Nephron progenitor cell (in vitro differentiated cells): ENCODE measurements around the gene CCDC121.

Source experiments
- DNase-seq: peaks from one replicate; pipeline ENCODE4 v3.0.0; 2021
- H3K27ac Mint-ChIP-seq: 2 replicates; pipeline ENCODE4 v1.8.0; 2021; ENCODE audit warnings: mild to moderate bottlenecking, moderate library complexity, mixed read lengths
- H3K27me3 Mint-ChIP-seq: 2 replicates; pipeline ENCODE4 v1.8.0; 2021; ENCODE audit warnings: mild to moderate bottlenecking, low read depth, mixed read lengths; ENCODE audit not compliant: poor library complexity
- H3K36me3 Mint-ChIP-seq: 2 replicates; pipeline ENCODE4 v1.8.0; 2021; ENCODE audit warnings: low read depth, mixed read lengths
- H3K4me1 Mint-ChIP-seq: 2 replicates; pipeline ENCODE4 v1.8.0; 2021; ENCODE audit warnings: mixed read lengths
- H3K4me3 Mint-ChIP-seq: 2 replicates; pipeline ENCODE4 v1.8.0; 2021; ENCODE audit warnings: mild to moderate bottlenecking, moderate library complexity, mixed read lengths
- H3K9me3 Mint-ChIP-seq: 2 replicates; pipeline ENCODE4 v1.8.0; 2021; ENCODE audit warnings: mild to moderate bottlenecking, moderate library complexity, mixed read lengths
- TF ChIP-seq, protein P1 (sequence below): fragments of 200-600 bp; sonication (generic); IDR thresholded peaks from 2 replicates; pipeline ENCODE4 v1.5.0; 2021; ENCODE audit warnings: antibody characterized with exemption

Gene CCDC121

DNA sequence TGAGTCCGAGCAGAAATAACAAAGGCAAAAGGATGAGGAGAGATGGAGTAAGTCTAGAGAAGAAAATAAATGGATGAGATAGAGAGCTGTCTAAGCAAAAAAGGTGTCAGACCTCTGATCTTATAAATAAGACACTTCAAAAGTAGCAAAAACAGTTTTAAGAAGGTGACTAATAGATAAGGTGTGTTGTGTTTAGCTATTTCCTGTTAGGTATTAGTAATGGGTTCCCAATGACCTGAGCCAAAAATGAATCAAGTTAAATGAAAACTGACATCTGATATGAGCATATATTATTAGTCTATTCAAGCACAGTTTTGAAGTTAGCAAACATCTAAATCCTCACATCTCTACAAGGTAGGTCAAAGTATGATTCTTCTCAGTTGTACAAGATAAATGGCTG, 24.0 kb upstream of the CCDC121 start:
- TF ChIP-seq, protein P1, sequence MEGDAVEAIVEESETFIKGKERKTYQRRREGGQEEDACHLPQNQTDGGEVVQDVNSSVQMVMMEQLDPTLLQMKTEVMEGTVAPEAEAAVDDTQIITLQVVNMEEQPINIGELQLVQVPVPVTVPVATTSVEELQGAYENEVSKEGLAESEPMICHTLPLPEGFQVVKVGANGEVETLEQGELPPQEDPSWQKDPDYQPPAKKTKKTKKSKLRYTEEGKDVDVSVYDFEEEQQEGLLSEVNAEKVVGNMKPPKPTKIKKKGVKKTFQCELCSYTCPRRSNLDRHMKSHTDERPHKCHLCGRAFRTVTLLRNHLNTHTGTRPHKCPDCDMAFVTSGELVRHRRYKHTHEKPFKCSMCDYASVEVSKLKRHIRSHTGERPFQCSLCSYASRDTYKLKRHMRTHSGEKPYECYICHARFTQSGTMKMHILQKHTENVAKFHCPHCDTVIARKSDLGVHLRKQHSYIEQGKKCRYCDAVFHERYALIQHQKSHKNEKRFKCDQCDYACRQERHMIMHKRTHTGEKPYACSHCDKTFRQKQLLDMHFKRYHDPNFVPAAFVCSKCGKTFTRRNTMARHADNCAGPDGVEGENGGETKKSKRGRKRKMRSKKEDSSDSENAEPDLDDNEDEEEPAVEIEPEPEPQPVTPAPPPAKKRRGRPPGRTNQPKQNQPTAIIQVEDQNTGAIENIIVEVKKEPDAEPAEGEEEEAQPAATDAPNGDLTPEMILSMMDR: no peak
- no peak overlapping the region for H3K27ac Mint-ChIP-seq

DNA sequence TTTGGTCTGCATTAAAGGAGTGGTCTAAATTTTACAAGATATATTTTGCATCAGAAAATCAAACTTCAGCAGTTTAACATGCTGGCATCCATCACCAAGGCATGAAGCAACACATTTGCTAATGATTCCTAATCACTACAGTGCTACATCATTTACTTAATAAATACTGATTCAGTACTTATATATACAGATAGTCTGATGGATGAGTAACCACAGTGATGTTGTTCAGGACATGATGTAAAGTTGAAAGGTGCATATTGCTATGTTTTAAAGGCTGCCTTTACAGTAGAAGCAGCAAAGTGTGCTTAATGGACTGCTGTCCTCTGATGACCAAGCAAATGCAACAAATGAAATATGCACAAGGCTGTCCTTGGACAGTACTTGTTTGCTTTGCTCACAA, 23.5 kb upstream of the CCDC121 start:
- Mint-ChIP-seq H3K4me3 (no peak overlapping the region), H3K36me3 (peaks cover 66% of the 10 kb centered on the region), H3K27me3 (no peaks in the 10 kb centered on the region), H3K4me1 (no peaks in the 10 kb centered on the region), H3K27ac (no peak overlapping the region), H3K9me3 (no peaks in the 10 kb centered on the region)
- TF ChIP-seq, protein P1: no peak
- no peak for DNase-seq

More for the DNA sequence above, 24.0 kb upstream of the CCDC121 start:
- Mint-ChIP-seq H3K4me1 (no peaks in the 10 kb centered on the region), H3K9me3 (no peaks in the 10 kb centered on the region), H3K4me3 (no peak overlapping the region), H3K36me3 (peaks cover 63% of the 10 kb centered on the region), H3K27me3 (no peaks in the 10 kb centered on the region)
- no peak for DNase-seq

DNA sequence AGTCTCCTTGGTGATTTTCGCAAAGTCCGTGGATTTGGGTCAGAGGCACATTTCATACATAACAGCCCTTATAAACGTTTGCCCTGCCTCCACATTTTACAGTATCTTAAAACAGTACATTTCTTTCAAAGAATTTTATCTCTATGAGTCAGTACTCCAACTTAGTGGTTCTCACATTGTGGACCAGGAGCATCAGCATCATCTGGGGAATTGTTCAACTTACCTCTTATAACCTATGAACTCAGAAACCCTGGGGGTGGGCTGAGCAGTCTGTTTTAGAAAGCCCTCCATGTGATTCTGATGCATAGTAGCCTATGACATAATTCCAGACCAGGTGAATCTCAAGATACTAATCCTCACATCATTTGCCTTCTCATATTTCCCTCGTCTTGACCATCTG, 22.2 kb upstream of the CCDC121 start:
- no peaks in the 10 kb centered on the region for H3K4me1 Mint-ChIP-seq
- peaks cover 61% of the 10 kb centered on the region for H3K36me3 Mint-ChIP-seq

DNA sequence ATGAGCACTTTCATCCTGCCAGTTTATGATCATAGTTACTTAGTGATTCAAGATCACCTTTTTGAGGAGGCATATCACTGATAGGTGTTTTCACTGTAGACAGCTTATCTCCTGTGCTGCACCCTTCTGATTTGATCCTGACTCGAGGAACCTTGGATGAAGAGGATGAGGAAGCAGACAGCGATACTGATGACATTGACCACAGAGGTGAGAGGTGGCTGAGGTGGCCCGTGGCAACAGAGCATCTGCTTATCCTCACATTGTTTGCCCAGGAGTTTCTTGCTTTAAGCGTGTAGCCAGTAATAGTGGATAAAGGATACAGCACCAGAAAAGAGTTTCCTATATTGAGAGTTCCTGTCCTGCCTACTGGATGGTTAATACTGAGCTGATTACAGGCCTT, 18.9 kb upstream of the CCDC121 start:
- H3K9me3 Mint-ChIP-seq: no peaks in the 10 kb centered on the region
- H3K27me3 Mint-ChIP-seq: no peaks in the 10 kb centered on the region
- TF ChIP-seq, protein P1: no peak
- no peak overlapping the region for H3K27ac Mint-ChIP-seq
- peaks cover 41% of the 10 kb centered on the region for H3K36me3 Mint-ChIP-seq
- H3K4me1 Mint-ChIP-seq: no peaks in the 10 kb centered on the region
- DNase-seq: no peak
- no peak overlapping the region for H3K4me3 Mint-ChIP-seq

More for the DNA sequence above, 22.2 kb upstream of the CCDC121 start:
- no peaks in the 10 kb centered on the region for H3K9me3 Mint-ChIP-seq
- no peak overlapping the region for H3K27ac Mint-ChIP-seq
- no peak for DNase-seq
- H3K4me3 Mint-ChIP-seq: no peak overlapping the region
- TF ChIP-seq, protein P1: no peak
- no peaks in the 10 kb centered on the region for H3K27me3 Mint-ChIP-seq

DNA sequence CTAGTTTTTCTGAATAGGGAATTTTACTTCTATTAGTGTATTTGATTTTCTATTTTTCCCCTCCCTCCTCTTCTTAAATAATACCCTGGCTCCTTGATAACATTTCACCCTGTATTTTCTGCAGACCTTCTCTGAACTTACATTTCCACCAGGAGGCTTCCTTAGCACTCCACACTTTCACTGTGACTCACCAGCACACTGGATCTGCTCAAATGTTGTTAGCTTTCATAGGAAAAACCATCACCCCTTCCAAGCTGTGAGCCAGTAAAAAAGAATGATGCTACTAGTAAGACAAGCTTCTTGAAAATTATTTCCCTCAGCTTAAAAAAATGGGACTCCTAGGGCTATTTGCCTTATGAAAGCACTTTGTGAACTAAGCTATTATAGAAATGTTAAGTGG, 18.5 kb upstream of the CCDC121 start:
- TF ChIP-seq, protein P1: no peak
- Mint-ChIP-seq H3K4me3 (no peak overlapping the region), H3K27me3 (no peaks in the 10 kb centered on the region), H3K9me3 (no peaks in the 10 kb centered on the region), H3K36me3 (peaks cover 37% of the 10 kb centered on the region), H3K27ac (no peak overlapping the region), H3K4me1 (no peaks in the 10 kb centered on the region)
- DNase-seq: no peak

DNA sequence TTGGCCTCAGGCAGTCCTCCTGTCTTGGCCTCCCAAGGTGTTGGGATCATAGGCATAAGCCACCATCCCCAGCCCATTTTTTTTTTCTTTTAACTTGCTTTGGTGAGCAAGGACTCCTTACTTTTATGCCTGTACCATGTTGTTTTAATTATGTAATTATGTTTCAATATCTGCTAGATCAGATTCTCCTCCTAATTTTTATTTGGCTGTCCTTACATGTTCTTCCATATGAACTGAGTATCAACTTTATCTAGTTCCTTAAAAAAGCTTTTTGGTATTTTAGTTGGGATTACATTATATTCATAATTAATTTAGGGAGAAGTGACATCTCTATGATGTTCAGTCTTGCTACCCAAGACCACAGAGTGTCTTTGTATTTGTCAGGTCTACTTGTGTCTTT, 16.4 kb upstream of the CCDC121 start:
- Mint-ChIP-seq H3K4me3 (no peak overlapping the region), H3K4me1 (no peaks in the 10 kb centered on the region), H3K27me3 (no peaks in the 10 kb centered on the region), H3K36me3 (peaks cover 36% of the 10 kb centered on the region), H3K27ac (no peak overlapping the region), H3K9me3 (no peaks in the 10 kb centered on the region)
- no peak for DNase-seq
- TF ChIP-seq, protein P1: no peak
